ENCODE results near the gene CEND1.

DNA sequence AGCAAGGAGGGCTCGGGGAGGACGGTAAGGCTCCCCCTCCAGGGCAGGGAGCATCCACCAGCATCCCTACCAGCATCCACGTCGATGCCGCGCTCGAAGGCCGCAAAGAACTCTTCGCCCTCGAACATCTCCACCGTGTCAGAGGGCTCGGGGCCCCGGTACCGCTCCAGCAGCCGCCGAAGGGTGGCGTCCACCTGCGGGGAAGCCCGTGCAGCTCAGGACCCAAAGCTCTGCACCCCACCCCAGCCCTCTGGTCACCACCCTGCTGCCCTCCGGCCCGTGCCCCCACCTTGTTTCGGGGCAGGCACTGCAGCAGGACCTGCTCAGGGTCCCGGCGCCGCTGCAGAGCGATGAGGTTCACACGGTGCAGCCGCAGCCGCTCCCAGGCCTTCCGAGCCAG lies 10.6 kb upstream of the CEND1 start:
- TF ChIP-seq POLR2AphosphoS5 (IDR thresholded peaks at IDR 0.05; ENCODE audit: low read depth, low read length): no peak
- TF ChIP-seq, protein P1, sequence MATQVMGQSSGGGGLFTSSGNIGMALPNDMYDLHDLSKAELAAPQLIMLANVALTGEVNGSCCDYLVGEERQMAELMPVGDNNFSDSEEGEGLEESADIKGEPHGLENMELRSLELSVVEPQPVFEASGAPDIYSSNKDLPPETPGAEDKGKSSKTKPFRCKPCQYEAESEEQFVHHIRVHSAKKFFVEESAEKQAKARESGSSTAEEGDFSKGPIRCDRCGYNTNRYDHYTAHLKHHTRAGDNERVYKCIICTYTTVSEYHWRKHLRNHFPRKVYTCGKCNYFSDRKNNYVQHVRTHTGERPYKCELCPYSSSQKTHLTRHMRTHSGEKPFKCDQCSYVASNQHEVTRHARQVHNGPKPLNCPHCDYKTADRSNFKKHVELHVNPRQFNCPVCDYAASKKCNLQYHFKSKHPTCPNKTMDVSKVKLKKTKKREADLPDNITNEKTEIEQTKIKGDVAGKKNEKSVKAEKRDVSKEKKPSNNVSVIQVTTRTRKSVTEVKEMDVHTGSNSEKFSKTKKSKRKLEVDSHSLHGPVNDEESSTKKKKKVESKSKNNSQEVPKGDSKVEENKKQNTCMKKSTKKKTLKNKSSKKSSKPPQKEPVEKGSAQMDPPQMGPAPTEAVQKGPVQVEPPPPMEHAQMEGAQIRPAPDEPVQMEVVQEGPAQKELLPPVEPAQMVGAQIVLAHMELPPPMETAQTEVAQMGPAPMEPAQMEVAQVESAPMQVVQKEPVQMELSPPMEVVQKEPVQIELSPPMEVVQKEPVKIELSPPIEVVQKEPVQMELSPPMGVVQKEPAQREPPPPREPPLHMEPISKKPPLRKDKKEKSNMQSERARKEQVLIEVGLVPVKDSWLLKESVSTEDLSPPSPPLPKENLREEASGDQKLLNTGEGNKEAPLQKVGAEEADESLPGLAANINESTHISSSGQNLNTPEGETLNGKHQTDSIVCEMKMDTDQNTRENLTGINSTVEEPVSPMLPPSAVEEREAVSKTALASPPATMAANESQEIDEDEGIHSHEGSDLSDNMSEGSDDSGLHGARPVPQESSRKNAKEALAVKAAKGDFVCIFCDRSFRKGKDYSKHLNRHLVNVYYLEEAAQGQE (IDR thresholded peaks at IDR 0.05; ENCODE audit: insufficient read depth in 1 of 2, low read depth in 2 of 2, low read length in 2 of 2): no peak
- TF ChIP-seq SIN3A (IDR thresholded peaks at IDR 0.05; ENCODE audit: borderline replicate concordance, insufficient read depth, low read length): no peak
- no peak for TF ChIP-seq FOXP2 (optimal IDR thresholded peaks at IDR 0.05; ENCODE audit: borderline replicate concordance, extremely low read depth, extremely low read length, insufficient read depth)
- TF ChIP-seq TAF1 (IDR thresholded peaks at IDR 0.05; ENCODE audit: borderline replicate concordance, insufficient read depth, low read length): no peak

All from PFSK-1 (cell line).